ENCODE measurements around the gene BAIAP2.
A peak's percentile ranks its signal among the peaks of the same experiment; 100 is the strongest.

BAIAP2 gene

GRCh38 chr17:81094509-81095382 is 59.8 kb downstream of the BAIAP2 start:
- H3K4me3 ChIP-seq (ENCODE audit: low read depth, low read length), result no peak overlapping the region
- no peak for TF ChIP-seq CTCF (IDR thresholded peaks at IDR 0.05; ENCODE audit: low read depth, low read length, missing control alignments)
- DNase-seq (ENCODE audit: low read depth), result peak; percentile 99
- in situ Hi-C loops (cut with HindIII; ENCODE audit: low sequenced_read_pairs), result loop anchor here (25.0 kb wide), 1 partner anchor 657 kb away; no protein-coding TSS in a partner anchor

GRCh38 chr17:81095383-81095762 is 60.4 kb downstream of the BAIAP2 start:
- H3K4me3 ChIP-seq (ENCODE audit: low read depth, low read length), result no peak overlapping the region
- in situ Hi-C loops (cut with HindIII; ENCODE audit: low sequenced_read_pairs), result loop anchor here (25.0 kb wide), 1 partner anchor 658 kb away; no protein-coding TSS in a partner anchor
- no peak for DNase-seq (ENCODE audit: low read depth)
- TF ChIP-seq CTCF (IDR thresholded peaks at IDR 0.05; ENCODE audit: low read depth, low read length, missing control alignments), result no peak

- no peak overlapping the region for H3K4me3 ChIP-seq (ENCODE audit: low read depth, low read length)
- DNase-seq (ENCODE audit: low read depth), result no peak
- TF ChIP-seq CTCF (IDR thresholded peaks at IDR 0.05; ENCODE audit: low read depth, low read length, missing control alignments), result no peak
- in situ Hi-C loops (cut with HindIII; ENCODE audit: low sequenced_read_pairs), result loop anchor here (25.0 kb wide), 1 partner anchor 659 kb away; no protein-coding TSS in a partner anchor
Measured at GRCh38 chr17:81096741-81097133, 61.8 kb downstream of the BAIAP2 start.

GRCh38 chr17:81097134-81097942 is 62.4 kb downstream of the BAIAP2 start:
- peak; percentile 76 for TF ChIP-seq CTCF (IDR thresholded peaks at IDR 0.05; ENCODE audit: low read depth, low read length, missing control alignments)
- H3K4me3 ChIP-seq (ENCODE audit: low read depth, low read length), result peak overlapping the region; percentile 16
- in situ Hi-C loops (cut with HindIII; ENCODE audit: low sequenced_read_pairs), result loop anchor here (25.0 kb wide), 1 partner anchor 660 kb away; no protein-coding TSS in a partner anchor
- DNase-seq (ENCODE audit: low read depth), result peak; percentile 60

- H3K4me3 ChIP-seq (ENCODE audit: low read depth, low read length), result peak overlapping the region; percentile 16
- DNase-seq (ENCODE audit: low read depth), result no peak
- no peak for TF ChIP-seq CTCF (IDR thresholded peaks at IDR 0.05; ENCODE audit: low read depth, low read length, missing control alignments)
- in situ Hi-C loops (cut with HindIII; ENCODE audit: low sequenced_read_pairs), result loop anchor here (25.0 kb wide), 1 partner anchor 661 kb away; no protein-coding TSS in a partner anchor
Measured at GRCh38 chr17:81097943-81098308, 63.0 kb downstream of the BAIAP2 start.

GRCh38 chr17:81099888-81100287 is 64.9 kb downstream of the BAIAP2 start:
- in situ Hi-C loops (cut with HindIII; ENCODE audit: low sequenced_read_pairs), result loop anchor here (25.0 kb wide), 1 partner anchor 663 kb away; no protein-coding TSS in a partner anchor
- H3K4me3 ChIP-seq (ENCODE audit: low read depth, low read length), result no peak overlapping the region

More at GRCh38 chr17:81099888-81100287, 64.9 kb downstream of the BAIAP2 start:
- no peak for DNase-seq (ENCODE audit: low read depth)
- no peak for TF ChIP-seq CTCF (IDR thresholded peaks at IDR 0.05; ENCODE audit: low read depth, low read length, missing control alignments)

All from astrocyte of the cerebellum (primary cell).